Prostate gland (tissue), 2 donors: ENCODE results near the gene POLE.

Source experiments
- CTCF ChIP-seq, 4 experiments: fragments of 200-600 bp in 2 of 4; fragments of 450-650 bp in 2 of 4; sonication (generic) in 2 of 4; IDR thresholded peaks; 1 replicate in 3 of 4; 2 replicates in 1 of 4; pipeline ENCODE4 v1.5.1; 2016 to 2019; ENCODE audit warnings: antibody characterized with exemption in 4 of 4, mild to moderate bottlenecking in 2 of 4, moderate library complexity in 2 of 4
- POLR2AphosphoS5 ChIP-seq: sonication (generic); formaldehyde crosslinking; IDR thresholded peaks from one replicate; pipeline ENCODE4 v1.6.1; 2017; ENCODE audit warnings: antibody characterized with exemption

- TF ChIP-seq CTCF (IDR thresholded peaks at IDR 0.05) (no peak), POLR2AphosphoS5 (no peak)
These were observed 43.2 kb upstream of the POLE start for GRCh38 chr12:132730353-132730752.
